GM23338 (cell line): ENCODE measurements around the gene ABCF1. TPM values are rescaled to one million over a fixed set of nuclear protein-coding genes. Genes with fewer than 3 reads are reported as not detected.
A peak's percentile ranks its signal among the peaks of the same experiment; 100 is the strongest.

Experiments used
- ATAC-seq: fragments of 200-7000 bp; cut with Tn5 transposase; 3 replicates; pipeline ENCODE4 v1.9.1; 2020
- DNase-seq: peaks from one replicate; pipeline ENCODE4 v3.0.0-alpha.2; 2015; ENCODE audit warnings: low spot score
- H2AFZ ChIP-seq: fragments of 200-600 bp; sonication (generic); 2 replicates; pipeline ENCODE4 v1.8.0; 2016; ENCODE audit warnings: antibody characterized with exemption, mild to moderate bottlenecking, moderate library complexity
- H3F3A ChIP-seq: fragments of 200-600 bp; sonication (generic); replicated peaks from 2 replicates; pipeline ENCODE4 v1.8.0; 2017; ENCODE audit warnings: antibody characterized with exemption, mixed run types, low read depth
- H3K27ac ChIP-seq: fragments of 200-600 bp; sonication (generic); 2 replicates; pipeline ENCODE4 v1.6.1; 2016; ENCODE audit warnings: low read depth
- H3K27me3 ChIP-seq: fragments of 200-600 bp; sonication (generic); 2 replicates; pipeline ENCODE4 v1.8.0; 2016; ENCODE audit warnings: mild to moderate bottlenecking, mixed run types, moderate library complexity; ENCODE audit not compliant: insufficient read depth
- H3K36me3 ChIP-seq: fragments of 200-600 bp; sonication (generic); 2 replicates; pipeline ENCODE4 v1.8.0; 2016; ENCODE audit warnings: mild to moderate bottlenecking; ENCODE audit not compliant: insufficient read depth
- H3K4me1 ChIP-seq: fragments of 200-600 bp; sonication (generic); 2 replicates; pipeline ENCODE4 v1.8.0; 2016; ENCODE audit warnings: mild to moderate bottlenecking, moderate library complexity; ENCODE audit not compliant: insufficient read depth
- H3K4me2 ChIP-seq: fragments of 200-600 bp; sonication (generic); 2 replicates; pipeline ENCODE4 v1.7.1; 2017; ENCODE audit warnings: mixed run types
- H3K4me3 ChIP-seq: fragments of 200-600 bp; sonication (generic); 2 replicates; pipeline ENCODE4 v1.6.1; 2016; ENCODE audit warnings: mixed run types
- H3K79me2 ChIP-seq: fragments of 200-600 bp; sonication (generic); replicated peaks from 2 replicates; pipeline ENCODE4 v1.8.0; 2017; ENCODE audit warnings: mild to moderate bottlenecking; ENCODE audit not compliant: insufficient read depth
- H3K9me2 ChIP-seq: fragments of 200-600 bp; sonication (generic); 2 replicates; pipeline ENCODE4 v1.8.0; 2017; ENCODE audit not compliant: insufficient read depth
- H4K20me1 ChIP-seq: fragments of 200-600 bp; sonication (generic); replicated peaks from 2 replicates; pipeline ENCODE4 v1.8.0; 2017; ENCODE audit warnings: mild to moderate bottlenecking; ENCODE audit not compliant: insufficient read depth
- H3K27ac Mint-ChIP-seq: 2 replicates; pipeline ENCODE4 v1.8.0; 2020; ENCODE audit warnings: inconsistent platforms, mild to moderate bottlenecking, moderate library complexity, mixed read lengths
- H3K27me3 Mint-ChIP-seq: 3 replicates; pipeline ENCODE4 v1.8.0; 2022; ENCODE audit warnings: low read depth, mild to moderate bottlenecking, moderate library complexity, mixed read lengths, inconsistent platforms; ENCODE audit not compliant: insufficient read depth, poor library complexity
- H3K36me3 Mint-ChIP-seq: 3 replicates; pipeline ENCODE4 v1.8.0; 2021; ENCODE audit warnings: low read depth, mild to moderate bottlenecking, inconsistent platforms, moderate library complexity, mixed read lengths
- H3K4me1 Mint-ChIP-seq: 3 replicates; pipeline ENCODE4 v1.8.0; 2020; ENCODE audit warnings: mild to moderate bottlenecking, inconsistent platforms, mixed read lengths
- H3K4me3 Mint-ChIP-seq: 3 replicates; pipeline ENCODE4 v1.8.0; 2021; ENCODE audit warnings: moderate library complexity, mild to moderate bottlenecking, inconsistent platforms, mixed read lengths
- H3K9me3 Mint-ChIP-seq: 3 replicates; pipeline ENCODE4 v1.8.0; 2020; ENCODE audit warnings: moderate library complexity, mild to moderate bottlenecking, inconsistent platforms, mixed read lengths
- CTCF ChIP-seq, 2 experiments: fragments of 200-600 bp in 1 of 2; sonication (generic) in 1 of 2; conservative IDR thresholded peaks; 2 replicates each; pipeline versions ENCODE4 v1.5.1 to v1.6.1; 2016 to 2017; ENCODE audit warnings: antibody characterized with exemption in 2 of 2, low read depth in 2 of 2, mild to moderate bottlenecking in 2 of 2, moderate library complexity in 1 of 2
- ETS1 ChIP-seq: IDR thresholded peaks from 2 replicates; pipeline ENCODE4 v1.6.1; 2016; ENCODE audit warnings: antibody characterized with exemption
- EZH2phosphoT487 ChIP-seq: fragments of 200-600 bp; sonication (generic); IDR thresholded peaks from one replicate; pipeline ENCODE4 v1.8.1; 2018; ENCODE audit warnings: antibody characterized with exemption; ENCODE audit not compliant: unreplicated experiment
- POLR2AphosphoS5 ChIP-seq: IDR thresholded peaks from 2 replicates; pipeline ENCODE4 v1.6.1; 2016; ENCODE audit warnings: antibody characterized with exemption, low read depth
- STAT1 ChIP-seq: IDR thresholded peaks from one replicate; pipeline ENCODE4 v1.6.1; 2016; ENCODE audit warnings: antibody characterized with exemption; ENCODE audit not compliant: unreplicated experiment
- ZNF114 ChIP-seq: fragments of 250-450 bp; sonication (Bioruptor Pico); IDR thresholded peaks from 2 replicates; pipeline ENCODE4 v1.5.0; 2020; ENCODE audit warnings: mild to moderate bottlenecking, moderate library complexity
- ZNF331 ChIP-seq: fragments of 250-450 bp; sonication (Bioruptor Pico); IDR thresholded peaks from 2 replicates; pipeline ENCODE4 v1.5.0; 2020; ENCODE audit warnings: low read depth, mild to moderate bottlenecking, moderate library complexity
- ZNF462 ChIP-seq: fragments of 250-450 bp; sonication (Bioruptor Pico); IDR thresholded peaks from 2 replicates; pipeline ENCODE4 v1.5.0; 2020; ENCODE audit warnings: mild to moderate bottlenecking, moderate library complexity
- polyA plus RNA-seq: library from polyadenylated mRNA; unstranded; fragments of >200 nt; fragmentation: Nextera tagmentation; extraction: Ambion mirVana; gene quantifications from 2 replicates; pipeline ENCODE4 v1.2.1, GENCODE V29; 2016
- total RNA-seq: library from RNA; depleted of rRNA; stranded (reverse); fragments of >200 nt; shearing (Covaris generic); gene quantifications from 2 replicates; pipeline ENCODE4 v1.2.3, GENCODE V29; 2014

The ABCF1 gene
- total and polyA plus RNA-seq, 2 experiments from 2014 or later = 92.6 to 244 TPM

- Histone ChIP-seq H4K20me1 (no peaks in the 10 kb centered on the region; the same call in 1 of the 2 replicates), H3K79me2 (no peaks in the 10 kb centered on the region), H3K4me3 (no peak overlapping the region), H2AFZ (no peak overlapping the region), H3K36me3 (no peaks in the 10 kb centered on the region), H3K4me1 (peaks cover 7% of the 10 kb centered on the region; the same call in 1 of the 2 replicates), H3K27me3 (no peaks in the 10 kb centered on the region), H3K4me2 (no peak overlapping the region), H3K27ac (no peak overlapping the region), H3K9me2 (no peaks in the 10 kb centered on the region), H3F3A (no peaks in the 10 kb centered on the region)
- Mint-ChIP-seq H3K4me1 (peaks cover 9% of the 10 kb centered on the region), H3K27me3 (peaks cover 8% of the 10 kb centered on the region), H3K4me3 (no peak overlapping the region), H3K27ac (no peak overlapping the region), H3K36me3 (no peaks in the 10 kb centered on the region), H3K9me3 (no peaks in the 10 kb centered on the region)
- no peak for TF ChIP-seq ETS1
- no peak for TF ChIP-seq POLR2AphosphoS5
- TF ChIP-seq EZH2phosphoT487 = no peak
- ATAC-seq (no peak), DNase-seq (no peak)
Measured at GRCh38 chr6:30537931-30538330, 33.3 kb upstream of the ABCF1 start.

- Histone ChIP-seq H3K79me2 (no peaks in the 10 kb centered on the region), H2AFZ (no peak overlapping the region), H3K4me3 (peak overlapping the region; percentile 50), H3F3A (no peaks in the 10 kb centered on the region), H3K4me2 (peak overlapping the region; percentile 74), H4K20me1 (no peaks in the 10 kb centered on the region; the same call in 1 of the 2 replicates), H3K27ac (no peak overlapping the region), H3K36me3 (no peaks in the 10 kb centered on the region), H3K4me1 (peaks cover 7% of the 10 kb centered on the region; the same call in 1 of the 2 replicates), H3K27me3 (no peaks in the 10 kb centered on the region), H3K9me2 (no peaks in the 10 kb centered on the region)
- no peaks in the 10 kb centered on the region for H3K9me3 Mint-ChIP-seq
- 0 out of 3 replicates have a peak, but pooled peaks cover 5% of the 10 kb centered on the region for H3K36me3 Mint-ChIP-seq
- no peak overlapping the region for H3K27ac Mint-ChIP-seq
- no peak for TF ChIP-seq ZNF114 (CRISPR knock-in tag)
- TF ChIP-seq CTCF (conservative IDR thresholded peaks at IDR 0.05; ENCODE audit: low read depth in 2 of 2) = peak; percentile 92 to 99
- no peak for TF ChIP-seq ZNF462
- TF ChIP-seq STAT1 = no peak
- TF ChIP-seq ZNF331 (CRISPR knock-in tag) = no peak
- peaks cover 9% of the 10 kb centered on the region for H3K4me1 Mint-ChIP-seq
- H3K27me3 Mint-ChIP-seq = peaks cover 12% of the 10 kb centered on the region
- DNase-seq = peak; percentile 90
- H3K4me3 Mint-ChIP-seq = peak overlapping the region; percentile 61
- peak; percentile 89 for ATAC-seq
Measured at GRCh38 chr6:30541515-30542403, 29.5 kb upstream of the ABCF1 start.
